Right hindlimb (tissue), 1 donor: ENCODE data around the gene CACNA1H.
"Not testable (repeated sequence)": the region's sequence is repeated elsewhere in the genome, so short reads cannot be mapped to it uniquely, and the experiment has no call there.

Experiments
- DNase-seq: peaks from one replicate; pipeline ENCODE4 v3.0.0-alpha.2; 2018

Gene CACNA1H

GRCh38 chr16:1230471-1231212 lies 77.7 kb downstream of the CACNA1H start:
- not testable (repeated sequence) for DNase-seq

GRCh38 chr16:1231301-1231700 lies 78.4 kb downstream of the CACNA1H start:
- not testable (repeated sequence) for DNase-seq

GRCh38 chr16:1232049-1232748 lies 79.3 kb downstream of the CACNA1H start:
- DNase-seq, result not testable (repeated sequence)

GRCh38 chr16:1236659-1237058 lies 83.8 kb downstream of the CACNA1H start:
- not testable (repeated sequence) for DNase-seq

DNA sequence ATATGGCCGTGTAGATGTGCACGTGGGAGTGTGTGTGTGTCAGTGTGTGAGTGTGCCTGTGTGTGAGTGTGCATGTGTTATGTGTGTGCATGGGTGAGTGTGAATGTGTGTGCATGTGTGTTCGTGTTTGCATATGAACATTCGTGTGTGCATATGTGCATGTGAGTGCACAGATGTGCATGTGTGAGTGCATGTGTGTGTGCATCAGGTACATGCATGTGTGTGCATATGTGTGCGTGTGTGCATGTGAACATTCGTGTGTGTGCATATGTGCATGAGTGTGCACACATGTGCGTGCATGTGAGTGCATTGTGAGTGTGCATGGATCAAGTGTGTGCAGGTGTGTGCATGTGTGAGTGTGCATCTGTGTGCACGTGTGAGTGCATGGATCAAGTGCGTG lies 85.1 kb downstream of the CACNA1H start:
- no peak for DNase-seq

DNA sequence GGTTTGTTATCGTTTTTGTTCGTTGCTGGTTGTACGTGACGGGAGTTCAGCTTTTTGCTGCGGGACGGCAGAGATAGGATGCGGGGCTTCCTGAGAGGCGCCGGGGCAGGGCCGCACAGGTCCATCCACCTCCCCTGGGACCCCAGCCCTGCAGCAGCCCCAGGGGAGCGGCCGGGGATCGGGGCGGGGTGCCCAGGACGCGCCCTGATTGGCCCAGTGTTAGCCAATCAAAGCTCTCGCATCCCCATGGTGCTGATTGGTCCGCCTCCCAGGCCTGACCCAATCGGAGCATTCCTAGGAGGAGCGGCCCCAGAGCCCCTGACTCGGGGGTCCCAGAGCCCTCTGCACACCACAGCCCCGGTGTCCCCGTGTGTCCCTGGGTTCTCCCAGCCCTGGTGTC lies 86.0 kb downstream of the CACNA1H start:
- not testable (repeated sequence) for DNase-seq

- DNase-seq, result not testable (repeated sequence)
Observed at GRCh38 chr16:1239575-1239974, 86.7 kb downstream of the CACNA1H start.

- DNase-seq, result not testable (repeated sequence)
Observed at GRCh38 chr16:1240436-1240835, 87.5 kb downstream of the CACNA1H start, which contains the start of gene TPSAB1. TSS of gene TPSAB1 (plus strand) at chr16:1240705. CDS start at chr16:1240939, 234 bp downstream.

DNA sequence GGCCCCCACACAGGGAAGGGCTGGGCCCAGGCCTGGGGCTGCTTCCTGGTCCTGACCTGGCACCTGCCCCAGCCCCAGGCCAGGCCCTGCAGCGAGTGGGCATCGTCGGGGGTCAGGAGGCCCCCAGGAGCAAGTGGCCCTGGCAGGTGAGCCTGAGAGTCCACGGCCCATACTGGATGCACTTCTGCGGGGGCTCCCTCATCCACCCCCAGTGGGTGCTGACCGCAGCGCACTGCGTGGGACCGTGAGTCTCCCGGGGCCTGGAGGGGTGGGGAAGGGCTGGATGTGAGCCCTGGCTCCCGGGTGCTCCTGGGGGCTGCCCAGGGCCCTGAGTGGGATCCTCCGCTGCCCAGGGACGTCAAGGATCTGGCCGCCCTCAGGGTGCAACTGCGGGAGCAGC lies 88.2 kb downstream of the CACNA1H start:
- not testable (repeated sequence) for DNase-seq

DNA sequence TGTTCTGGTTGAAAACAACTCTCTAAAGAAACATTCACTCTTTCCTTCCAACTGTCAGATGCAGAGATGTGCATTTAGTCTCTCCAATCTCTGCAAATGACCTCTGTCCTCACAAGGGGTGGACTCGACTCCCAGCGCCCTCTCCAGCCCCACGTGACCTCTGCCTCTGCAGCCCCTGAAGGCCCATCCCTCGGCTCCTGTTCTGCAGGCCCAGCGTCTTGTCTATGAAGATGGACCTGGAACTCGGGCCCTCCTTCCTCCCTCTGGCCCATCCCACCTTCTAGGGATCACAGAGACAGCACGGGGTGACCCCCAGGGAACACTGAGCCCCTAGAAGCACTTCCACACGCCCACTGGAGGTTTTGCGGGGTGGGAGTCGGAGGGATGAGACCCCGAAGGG lies 90.5 kb downstream of the CACNA1H start:
- not testable (repeated sequence) for DNase-seq

GRCh38 chr16:1243907-1244850 lies 91.3 kb downstream of the CACNA1H start:
- not testable (repeated sequence) for DNase-seq

GRCh38 chr16:1244881-1245280 lies 92.0 kb downstream of the CACNA1H start:
- no peak for DNase-seq

DNA sequence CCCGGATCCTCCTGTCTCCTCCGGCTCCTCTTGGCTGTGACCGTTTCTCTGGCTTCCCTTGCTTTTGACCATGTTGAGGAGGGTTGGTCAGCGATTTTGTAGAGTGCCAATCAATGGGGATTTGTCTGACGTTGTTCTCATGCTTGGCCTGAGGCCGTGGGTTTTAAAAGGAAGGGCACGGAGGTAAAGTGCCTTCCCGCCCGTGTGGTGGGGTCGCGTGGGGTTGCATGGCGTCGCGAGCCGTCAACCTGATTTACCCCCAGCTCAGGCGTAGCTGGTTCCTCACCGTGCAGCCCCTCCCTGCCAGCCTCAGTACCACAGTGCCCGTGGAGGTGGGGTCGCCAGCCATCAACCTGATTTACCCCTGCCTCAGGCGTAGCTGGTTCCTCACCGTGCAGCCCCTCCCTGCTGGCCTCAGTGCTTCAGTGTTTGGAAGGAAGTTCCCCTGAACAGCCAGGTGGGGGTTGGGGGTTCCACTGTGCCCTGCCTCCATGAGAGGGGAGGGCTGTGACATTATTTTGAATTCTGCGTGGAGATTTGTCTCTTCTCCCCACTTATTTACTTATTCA lies 92.6 kb downstream of the CACNA1H start:
- DNase-seq, result no peak

- not testable (repeated sequence) for DNase-seq
Observed at GRCh38 chr16:1247903-1248537, 95.1 kb downstream of the CACNA1H start.

DNA sequence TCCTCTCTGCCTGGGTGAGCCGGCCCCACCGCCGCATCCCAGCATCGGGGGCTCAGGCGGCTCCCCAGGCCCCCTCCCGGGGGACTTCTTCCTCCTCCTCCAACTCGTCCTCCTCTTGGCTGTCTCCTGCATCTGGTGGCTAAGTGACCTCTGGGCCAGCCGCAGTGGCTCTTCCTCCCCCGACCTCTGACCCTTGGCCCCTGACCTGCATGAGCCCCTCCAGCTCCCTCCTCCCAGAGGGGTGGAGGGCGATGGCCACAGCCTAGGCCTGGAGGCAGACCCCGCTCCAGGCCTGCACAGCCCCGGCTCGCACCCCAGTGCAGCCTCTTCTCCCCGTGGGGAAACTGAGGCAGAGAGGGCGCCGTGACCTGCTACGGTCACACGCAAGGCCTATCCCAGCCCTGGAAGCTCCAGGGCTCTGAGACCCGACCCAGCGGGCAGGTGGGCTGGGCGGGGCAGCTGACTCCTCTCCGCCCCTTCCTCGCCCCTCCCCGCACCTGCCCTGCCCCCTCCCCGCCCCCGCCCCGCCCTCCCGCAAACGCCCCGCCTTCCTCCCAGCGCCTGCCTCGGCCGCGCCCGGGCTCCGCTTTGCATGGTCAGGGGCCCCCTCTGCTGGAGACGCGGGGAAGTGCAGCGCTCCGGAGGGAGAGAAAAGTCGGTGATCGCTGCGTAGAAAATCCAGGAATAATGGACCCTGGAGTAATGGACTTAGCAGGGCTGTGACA lies 96.3 kb downstream of the CACNA1H start:
- not testable (repeated sequence) for DNase-seq

GRCh38 chr16:1253701-1254364 lies 100.9 kb downstream of the CACNA1H start:
- not testable (repeated sequence) for DNase-seq

GRCh38 chr16:1254821-1255220 lies 101.9 kb downstream of the CACNA1H start:
- DNase-seq, result not testable (repeated sequence)

- DNase-seq, result not testable (repeated sequence)
Observed at GRCh38 chr16:1255276-1256122, 102.6 kb downstream of the CACNA1H start, which contains the start of gene TPSD1. TSS of gene TPSD1 (plus strand) at chr16:1256069. CDS start at chr16:1256281, 212 bp downstream.

- not testable (repeated sequence) for DNase-seq
Observed at GRCh38 chr16:1256296-1256873, 103.5 kb downstream of the CACNA1H start.
